Measurements from ENCODE around the gene MGAT4A. TPM values are rescaled to one million over a fixed set of nuclear protein-coding genes. Genes with fewer than 3 reads are reported as not detected.

MGAT4A gene
- total and polyA plus RNA-seq, 2 experiments from 2014 or later, result 4.4 to 5.6 TPM

- Histone ChIP-seq H4K20me1 (replicated peaks; ENCODE audit: insufficient read depth) (no peaks in the 10 kb centered on the region), H3F3A (replicated peaks; ENCODE audit: low read depth) (no peaks in the 10 kb centered on the region), H3K79me2 (replicated peaks; ENCODE audit: insufficient read depth) (no peaks in the 10 kb centered on the region), H3K27ac (ENCODE audit: low read depth) (no peak overlapping the region), H3K4me3 (no peak overlapping the region), H3K4me1 (ENCODE audit: insufficient read depth) (no peaks in the 10 kb centered on the region), H3K9me2 (ENCODE audit: insufficient read depth) (no peaks in the 10 kb centered on the region), H3K27me3 (ENCODE audit: insufficient read depth) (no peaks in the 10 kb centered on the region), H3K4me2 (no peak overlapping the region), H3K36me3 (ENCODE audit: insufficient read depth) (no peaks in the 10 kb centered on the region), H2AFZ (no peak overlapping the region)
- no peaks in the 10 kb centered on the region for H3K9me3 Mint-ChIP-seq
- no peaks in the 10 kb centered on the region for H3K36me3 Mint-ChIP-seq (ENCODE audit: low read depth)
- peak overlapping the region; percentile 3; the same call in 1 of the 2 replicates for H3K27ac Mint-ChIP-seq
- peaks cover 3% of the 10 kb centered on the region for H3K27me3 Mint-ChIP-seq (ENCODE audit: insufficient read depth, low read depth, poor library complexity)
- peaks cover 11% of the 10 kb centered on the region for H3K4me1 Mint-ChIP-seq
- peak; percentile 81 for DNase-seq (ENCODE audit: low spot score)
- ATAC-seq, result peak; percentile 99
- no peak overlapping the region for H3K4me3 Mint-ChIP-seq
- TF ChIP-seq, protein P1, sequence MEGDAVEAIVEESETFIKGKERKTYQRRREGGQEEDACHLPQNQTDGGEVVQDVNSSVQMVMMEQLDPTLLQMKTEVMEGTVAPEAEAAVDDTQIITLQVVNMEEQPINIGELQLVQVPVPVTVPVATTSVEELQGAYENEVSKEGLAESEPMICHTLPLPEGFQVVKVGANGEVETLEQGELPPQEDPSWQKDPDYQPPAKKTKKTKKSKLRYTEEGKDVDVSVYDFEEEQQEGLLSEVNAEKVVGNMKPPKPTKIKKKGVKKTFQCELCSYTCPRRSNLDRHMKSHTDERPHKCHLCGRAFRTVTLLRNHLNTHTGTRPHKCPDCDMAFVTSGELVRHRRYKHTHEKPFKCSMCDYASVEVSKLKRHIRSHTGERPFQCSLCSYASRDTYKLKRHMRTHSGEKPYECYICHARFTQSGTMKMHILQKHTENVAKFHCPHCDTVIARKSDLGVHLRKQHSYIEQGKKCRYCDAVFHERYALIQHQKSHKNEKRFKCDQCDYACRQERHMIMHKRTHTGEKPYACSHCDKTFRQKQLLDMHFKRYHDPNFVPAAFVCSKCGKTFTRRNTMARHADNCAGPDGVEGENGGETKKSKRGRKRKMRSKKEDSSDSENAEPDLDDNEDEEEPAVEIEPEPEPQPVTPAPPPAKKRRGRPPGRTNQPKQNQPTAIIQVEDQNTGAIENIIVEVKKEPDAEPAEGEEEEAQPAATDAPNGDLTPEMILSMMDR (conservative IDR thresholded peaks at IDR 0.05; ENCODE audit: low read depth in 2 of 2), result peak; percentile 69 to 79
- no peak for TF ChIP-seq ZNF114 (CRISPR knock-in tag; IDR thresholded peaks at IDR 0.05)
Measured at GRCh38 chr2:98634406-98635092, 96.4 kb downstream of the MGAT4A start.

GRCh38 chr2:98632351-98632750, 98.6 kb downstream of the MGAT4A start:
- Histone ChIP-seq H3K79me2 (replicated peaks; ENCODE audit: insufficient read depth) (no peaks in the 10 kb centered on the region), H3K4me1 (ENCODE audit: insufficient read depth) (no peaks in the 10 kb centered on the region), H3K4me2 (no peak overlapping the region), H2AFZ (no peak overlapping the region), H3K9me2 (ENCODE audit: insufficient read depth) (no peaks in the 10 kb centered on the region), H3K36me3 (ENCODE audit: insufficient read depth) (no peaks in the 10 kb centered on the region), H3K27me3 (ENCODE audit: insufficient read depth) (no peaks in the 10 kb centered on the region), H3K27ac (ENCODE audit: low read depth) (no peak overlapping the region), H3F3A (replicated peaks; ENCODE audit: low read depth) (no peaks in the 10 kb centered on the region), H3K4me3 (no peak overlapping the region), H4K20me1 (replicated peaks; ENCODE audit: insufficient read depth) (no peaks in the 10 kb centered on the region)
- no peaks in the 10 kb centered on the region for H3K9me3 Mint-ChIP-seq
- TF ChIP-seq, protein P2, sequence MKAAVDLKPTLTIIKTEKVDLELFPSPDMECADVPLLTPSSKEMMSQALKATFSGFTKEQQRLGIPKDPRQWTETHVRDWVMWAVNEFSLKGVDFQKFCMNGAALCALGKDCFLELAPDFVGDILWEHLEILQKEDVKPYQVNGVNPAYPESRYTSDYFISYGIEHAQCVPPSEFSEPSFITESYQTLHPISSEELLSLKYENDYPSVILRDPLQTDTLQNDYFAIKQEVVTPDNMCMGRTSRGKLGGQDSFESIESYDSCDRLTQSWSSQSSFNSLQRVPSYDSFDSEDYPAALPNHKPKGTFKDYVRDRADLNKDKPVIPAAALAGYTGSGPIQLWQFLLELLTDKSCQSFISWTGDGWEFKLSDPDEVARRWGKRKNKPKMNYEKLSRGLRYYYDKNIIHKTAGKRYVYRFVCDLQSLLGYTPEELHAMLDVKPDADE (IDR thresholded peaks at IDR 0.05), result no peak
- no peak overlapping the region for H3K4me3 Mint-ChIP-seq
- no peak for ATAC-seq
- H3K27me3 Mint-ChIP-seq (ENCODE audit: insufficient read depth, low read depth, poor library complexity), result peaks cover 3% of the 10 kb centered on the region
- no peaks in the 10 kb centered on the region for H3K36me3 Mint-ChIP-seq (ENCODE audit: low read depth)
- H3K27ac Mint-ChIP-seq, result no peak overlapping the region
- H3K4me1 Mint-ChIP-seq, result peaks cover 11% of the 10 kb centered on the region
- no peak for DNase-seq (ENCODE audit: low spot score)

- Histone ChIP-seq H4K20me1 (replicated peaks; ENCODE audit: insufficient read depth) (no peaks in the 10 kb centered on the region), H3K36me3 (ENCODE audit: insufficient read depth) (no peaks in the 10 kb centered on the region), H3K9me2 (ENCODE audit: insufficient read depth) (no peaks in the 10 kb centered on the region), H3K27me3 (ENCODE audit: insufficient read depth) (no peaks in the 10 kb centered on the region), H3K4me2 (no peak overlapping the region), H3F3A (replicated peaks; ENCODE audit: low read depth) (no peaks in the 10 kb centered on the region), H3K79me2 (replicated peaks; ENCODE audit: insufficient read depth) (no peaks in the 10 kb centered on the region), H3K27ac (ENCODE audit: low read depth) (no peak overlapping the region), H3K4me1 (ENCODE audit: insufficient read depth) (no peaks in the 10 kb centered on the region), H2AFZ (no peak overlapping the region), H3K4me3 (no peak overlapping the region)
- H3K4me1 Mint-ChIP-seq, result peaks cover 3% of the 10 kb centered on the region; the same call in 2 of the 3 replicates
- no peaks in the 10 kb centered on the region for H3K27me3 Mint-ChIP-seq (ENCODE audit: insufficient read depth, low read depth, poor library complexity)
- no peaks in the 10 kb centered on the region for H3K9me3 Mint-ChIP-seq
- no peak for DNase-seq (ENCODE audit: low spot score)
- ATAC-seq, result no peak
- no peaks in the 10 kb centered on the region for H3K36me3 Mint-ChIP-seq (ENCODE audit: low read depth)
- no peak overlapping the region for H3K4me3 Mint-ChIP-seq
- H3K27ac Mint-ChIP-seq, result no peak overlapping the region
- TF ChIP-seq POLR2AphosphoS5 (IDR thresholded peaks at IDR 0.05; ENCODE audit: low read depth) (no peak), ZNF114 (CRISPR knock-in tag; IDR thresholded peaks at IDR 0.05) (no peak), EZH2phosphoT487 (IDR thresholded peaks at IDR 0.05; ENCODE audit: unreplicated experiment) (no peak)
- TF ChIP-seq, protein P3, sequence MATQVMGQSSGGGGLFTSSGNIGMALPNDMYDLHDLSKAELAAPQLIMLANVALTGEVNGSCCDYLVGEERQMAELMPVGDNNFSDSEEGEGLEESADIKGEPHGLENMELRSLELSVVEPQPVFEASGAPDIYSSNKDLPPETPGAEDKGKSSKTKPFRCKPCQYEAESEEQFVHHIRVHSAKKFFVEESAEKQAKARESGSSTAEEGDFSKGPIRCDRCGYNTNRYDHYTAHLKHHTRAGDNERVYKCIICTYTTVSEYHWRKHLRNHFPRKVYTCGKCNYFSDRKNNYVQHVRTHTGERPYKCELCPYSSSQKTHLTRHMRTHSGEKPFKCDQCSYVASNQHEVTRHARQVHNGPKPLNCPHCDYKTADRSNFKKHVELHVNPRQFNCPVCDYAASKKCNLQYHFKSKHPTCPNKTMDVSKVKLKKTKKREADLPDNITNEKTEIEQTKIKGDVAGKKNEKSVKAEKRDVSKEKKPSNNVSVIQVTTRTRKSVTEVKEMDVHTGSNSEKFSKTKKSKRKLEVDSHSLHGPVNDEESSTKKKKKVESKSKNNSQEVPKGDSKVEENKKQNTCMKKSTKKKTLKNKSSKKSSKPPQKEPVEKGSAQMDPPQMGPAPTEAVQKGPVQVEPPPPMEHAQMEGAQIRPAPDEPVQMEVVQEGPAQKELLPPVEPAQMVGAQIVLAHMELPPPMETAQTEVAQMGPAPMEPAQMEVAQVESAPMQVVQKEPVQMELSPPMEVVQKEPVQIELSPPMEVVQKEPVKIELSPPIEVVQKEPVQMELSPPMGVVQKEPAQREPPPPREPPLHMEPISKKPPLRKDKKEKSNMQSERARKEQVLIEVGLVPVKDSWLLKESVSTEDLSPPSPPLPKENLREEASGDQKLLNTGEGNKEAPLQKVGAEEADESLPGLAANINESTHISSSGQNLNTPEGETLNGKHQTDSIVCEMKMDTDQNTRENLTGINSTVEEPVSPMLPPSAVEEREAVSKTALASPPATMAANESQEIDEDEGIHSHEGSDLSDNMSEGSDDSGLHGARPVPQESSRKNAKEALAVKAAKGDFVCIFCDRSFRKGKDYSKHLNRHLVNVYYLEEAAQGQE (IDR thresholded peaks at IDR 0.05; ENCODE audit: unreplicated experiment), result no peak
Measured at GRCh38 chr2:98623657-98624056, 107.3 kb downstream of the MGAT4A start.

All from GM23338 (cell line).